Putamen (tissue), 1 donor: ENCODE data around the gene BIK.
A peak's percentile ranks its signal among the peaks of the same experiment; 100 is the strongest.
"Not testable (repeated sequence)": the region's sequence is repeated elsewhere in the genome, so short reads cannot be mapped to it uniquely, and the experiment has no call there.

Experiments used
- DNase-seq: peaks from one replicate; pipeline ENCODE4 v3.0.0-alpha.2; 2016; ENCODE audit warnings: low spot score

BIK gene, protein sequence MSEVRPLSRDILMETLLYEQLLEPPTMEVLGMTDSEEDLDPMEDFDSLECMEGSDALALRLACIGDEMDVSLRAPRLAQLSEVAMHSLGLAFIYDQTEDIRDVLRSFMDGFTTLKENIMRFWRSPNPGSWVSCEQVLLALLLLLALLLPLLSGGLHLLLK

GRCh38 chr22:43110444-43110926, at the start of gene BIK:
Gene BIK, plus strand, starts transcription at chr22:43110750. Its CDS starts 13,273 bp downstream, at chr22:43124023.
- DNase-seq: no peak

DNA sequence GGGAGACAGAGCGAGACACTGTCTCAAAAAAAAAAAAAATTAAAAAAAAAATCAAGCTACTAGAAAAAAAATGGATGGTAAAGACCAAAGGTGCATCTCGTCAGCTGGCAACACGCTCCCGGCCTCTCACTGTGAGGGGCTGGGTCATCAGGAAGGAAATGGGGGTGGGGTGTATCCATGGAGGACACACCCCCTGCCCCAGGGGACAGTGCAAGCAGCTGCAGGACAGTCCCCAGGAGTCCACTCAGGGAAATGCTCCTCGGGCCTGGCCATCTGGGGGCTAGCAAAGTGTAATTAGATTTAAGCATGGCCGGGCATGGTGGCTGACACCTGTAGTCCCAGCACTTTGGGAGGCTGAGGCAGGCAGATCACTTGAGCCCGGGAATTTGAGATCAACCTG, 44.4 kb upstream of the BIK start:
- DNase-seq: no peak

GRCh38 chr22:43066844-43067385, 43.6 kb upstream of the BIK start:
- no peak for DNase-seq

DNA sequence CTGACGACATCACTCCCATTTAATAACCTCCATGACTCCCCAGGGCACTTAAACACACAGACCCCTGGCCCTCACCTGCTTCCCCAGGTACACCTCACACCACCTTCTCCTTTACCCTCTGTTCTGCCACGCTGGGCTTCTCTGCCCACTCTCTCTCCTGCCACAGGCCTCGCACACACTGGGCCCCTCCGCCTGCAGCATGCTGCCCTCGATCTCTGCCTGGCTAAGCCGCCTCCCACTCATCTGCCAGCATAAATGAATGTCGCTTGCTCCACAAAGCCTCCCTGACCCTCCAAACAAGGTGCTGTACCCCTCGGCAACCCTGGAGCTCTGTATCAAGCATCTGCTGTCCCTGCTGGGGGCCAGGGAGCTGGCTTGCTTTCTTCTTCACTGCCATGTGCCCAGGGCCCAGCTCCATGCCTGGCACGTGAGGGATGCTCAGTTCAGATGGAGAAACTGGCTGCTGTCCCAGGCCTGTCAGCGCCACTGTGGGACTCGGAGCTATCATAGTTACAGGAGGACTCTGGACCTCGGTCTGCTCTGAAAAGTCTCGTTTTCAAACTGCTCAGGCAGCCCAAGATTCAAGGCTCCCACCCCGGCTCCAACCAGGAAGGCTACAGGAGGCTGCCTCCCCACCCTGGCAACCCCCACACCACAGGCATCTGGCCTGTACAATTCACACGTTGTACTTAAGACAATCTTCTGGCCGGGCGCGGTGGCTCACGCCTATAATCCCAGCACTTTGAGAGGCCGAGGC, 33.3 kb upstream of the BIK start:
- DNase-seq: peak; percentile 28

DNA sequence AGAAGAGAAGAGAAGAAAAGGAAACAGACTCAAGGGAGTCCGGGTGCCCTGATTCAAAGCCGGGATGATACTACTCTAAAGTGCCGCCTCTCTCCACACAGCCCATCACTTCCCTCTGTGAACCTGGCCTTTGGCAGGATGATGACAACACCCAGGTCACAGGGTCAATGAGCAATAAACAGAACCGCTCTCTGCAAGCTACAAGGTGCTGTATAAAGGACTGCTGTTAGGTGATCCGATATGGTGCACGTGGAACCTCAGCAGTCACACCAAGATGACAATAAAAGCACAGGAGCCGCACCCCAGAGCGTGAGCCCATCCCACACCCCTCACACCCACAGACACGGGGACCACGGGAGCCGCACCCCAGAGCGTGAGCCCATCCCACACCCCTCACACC, 32.0 kb upstream of the BIK start:
- DNase-seq: no peak

- DNase-seq: no peak
Observed at GRCh38 chr22:43079742-43080141, 30.8 kb upstream of the BIK start.

- no peak for DNase-seq
Observed at GRCh38 chr22:43080616-43081015, 29.9 kb upstream of the BIK start.

DNA sequence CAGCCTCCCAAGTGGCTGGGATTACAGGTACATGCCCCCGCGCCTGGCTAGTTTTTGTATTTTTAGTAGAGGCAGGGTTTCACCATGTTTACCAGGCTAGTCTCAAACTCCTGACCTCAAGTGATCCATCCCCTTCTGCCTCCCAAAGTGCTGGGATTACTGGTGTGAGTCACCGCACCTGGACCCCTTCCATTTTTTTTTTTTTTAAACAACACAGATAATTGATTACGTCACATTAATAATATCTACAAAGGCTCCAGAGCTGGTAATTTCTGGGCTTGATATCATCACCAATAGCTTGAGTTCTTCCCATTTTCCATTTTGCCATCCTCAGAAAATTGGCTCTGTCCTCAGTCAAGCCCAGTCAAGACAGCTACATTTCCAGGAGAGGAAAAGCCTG, 28.6 kb upstream of the BIK start:
- no peak for DNase-seq

GRCh38 chr22:43085658-43086606, 24.6 kb upstream of the BIK start:
- DNase-seq: no peak

DNA sequence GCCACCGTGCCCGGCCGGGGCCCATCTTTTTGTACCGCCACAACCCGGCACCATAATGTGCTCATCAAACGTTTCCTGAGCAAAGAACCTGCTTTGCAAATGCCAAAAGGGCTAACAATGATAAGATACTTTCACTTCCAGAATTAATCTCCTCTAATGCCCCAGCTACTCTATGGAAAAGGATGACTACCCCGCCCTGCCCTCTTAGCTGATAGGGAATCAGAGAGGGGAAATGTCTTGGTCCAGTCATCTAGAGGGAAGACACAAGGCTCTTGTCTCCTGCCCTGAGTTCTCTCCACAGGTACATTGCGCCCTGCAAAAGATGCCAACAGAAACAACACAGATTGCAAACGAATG, 21.9 kb upstream of the BIK start:
- DNase-seq: no peak

DNA sequence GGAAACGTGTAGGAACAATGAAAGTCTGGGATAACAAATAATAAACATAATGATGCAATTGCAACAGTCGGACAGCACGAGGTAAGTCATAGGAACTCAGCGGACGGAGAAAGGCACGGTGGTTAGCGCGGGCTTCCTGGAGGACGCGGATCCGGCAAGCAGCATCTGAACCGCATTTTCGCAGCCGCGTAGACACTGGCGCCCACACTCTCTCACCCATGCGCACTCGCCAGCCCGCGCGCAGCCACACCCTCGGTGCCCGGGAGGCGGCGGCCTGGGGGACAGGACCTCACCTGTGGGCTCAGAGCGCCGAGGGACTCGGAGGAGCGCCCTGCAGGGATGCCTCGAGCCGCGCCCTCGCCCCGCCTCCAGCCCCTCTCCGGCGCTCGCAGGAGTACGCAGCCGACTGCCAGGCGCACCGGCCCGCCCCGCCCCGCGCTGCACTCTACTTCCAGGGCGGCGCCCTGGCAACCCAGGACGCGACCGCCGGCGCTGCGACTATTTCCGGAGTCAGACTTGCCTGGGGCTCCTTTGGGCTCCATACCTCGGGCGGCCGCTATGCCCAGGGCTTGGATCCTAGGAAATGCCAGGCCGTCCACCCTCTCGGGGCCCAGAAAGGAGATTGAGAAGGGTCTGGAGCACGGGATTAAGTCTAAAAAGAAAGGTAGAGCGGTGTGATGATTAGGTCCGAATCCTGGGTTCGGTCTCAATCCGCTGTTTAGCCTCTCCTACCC, 21.4 kb upstream of the BIK start, which contains the start of gene TTLL1:
Gene TTLL1 (minus strand): TSS at position 408 of the 734 bp plus-strand sequence. CDS start 13,805 bp downstream, outside the sequence.
- peak; percentile 79 for DNase-seq

GRCh38 chr22:43090130-43090789, 20.3 kb upstream of the BIK start:
- DNase-seq: peak; percentile 65

GRCh38 chr22:43092085-43092484, 18.5 kb upstream of the BIK start:
- DNase-seq: no peak

DNA sequence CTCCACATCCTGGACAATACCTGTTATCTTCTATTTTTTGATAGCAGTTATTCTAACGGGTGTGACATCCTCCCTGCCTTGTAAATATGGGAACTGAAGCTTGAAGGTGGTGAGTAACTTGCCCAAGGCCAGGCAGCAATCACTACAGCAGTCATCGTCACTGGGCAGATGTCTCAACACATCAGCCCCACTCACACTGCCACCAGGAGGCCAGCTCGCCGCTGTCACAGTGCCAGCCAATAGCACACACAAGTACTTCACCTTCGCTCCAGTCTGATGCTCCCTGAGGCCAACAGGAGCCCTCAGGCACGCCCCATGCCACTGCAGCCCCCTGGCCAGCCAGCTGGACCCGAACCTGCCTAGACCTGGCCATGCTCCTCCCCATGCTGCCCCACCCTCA, 16.5 kb upstream of the BIK start:
- no peak for DNase-seq

- no peak for DNase-seq
Observed at GRCh38 chr22:43094551-43094950, 16.0 kb upstream of the BIK start.

DNA sequence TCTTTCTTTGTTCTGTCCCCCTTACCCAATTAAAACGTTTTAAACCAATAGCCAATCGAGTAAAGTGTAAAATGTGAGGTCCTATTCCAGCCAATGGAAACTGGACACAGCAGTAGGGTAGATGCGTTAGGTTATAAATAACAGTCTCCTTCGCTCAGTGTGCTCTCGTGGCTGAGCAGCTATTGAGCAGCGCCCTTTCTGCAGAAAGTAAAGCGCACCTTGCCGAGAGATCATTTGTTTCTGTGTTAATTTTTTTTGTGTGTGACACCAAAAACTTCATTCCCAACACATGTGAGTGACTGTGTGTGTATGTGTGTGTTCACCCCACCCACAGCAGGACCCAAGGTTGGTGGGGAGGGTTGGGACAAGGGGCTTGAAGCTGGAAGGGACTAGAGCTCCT, 14.1 kb upstream of the BIK start:
- DNase-seq: no peak

DNA sequence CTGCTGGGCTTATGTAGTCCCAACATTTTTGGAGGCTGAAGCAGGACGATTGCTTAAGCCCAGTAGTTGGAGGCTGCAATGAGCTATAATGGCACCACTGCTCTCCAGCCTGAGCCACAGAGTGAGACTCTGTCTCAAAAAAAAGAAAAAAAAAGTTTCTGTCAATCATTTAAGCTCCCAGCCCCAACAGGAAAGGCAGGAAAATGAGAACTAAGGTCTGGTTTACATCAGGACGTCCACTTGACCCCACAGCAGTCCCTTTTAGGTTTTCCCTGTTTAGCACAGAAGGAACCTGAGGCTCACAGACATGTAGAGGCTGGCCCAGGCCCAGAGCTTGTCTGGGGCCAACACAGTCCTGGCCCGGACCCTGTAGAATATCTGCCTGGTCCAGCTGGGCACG, 12.2 kb upstream of the BIK start:
- DNase-seq: no peak

DNA sequence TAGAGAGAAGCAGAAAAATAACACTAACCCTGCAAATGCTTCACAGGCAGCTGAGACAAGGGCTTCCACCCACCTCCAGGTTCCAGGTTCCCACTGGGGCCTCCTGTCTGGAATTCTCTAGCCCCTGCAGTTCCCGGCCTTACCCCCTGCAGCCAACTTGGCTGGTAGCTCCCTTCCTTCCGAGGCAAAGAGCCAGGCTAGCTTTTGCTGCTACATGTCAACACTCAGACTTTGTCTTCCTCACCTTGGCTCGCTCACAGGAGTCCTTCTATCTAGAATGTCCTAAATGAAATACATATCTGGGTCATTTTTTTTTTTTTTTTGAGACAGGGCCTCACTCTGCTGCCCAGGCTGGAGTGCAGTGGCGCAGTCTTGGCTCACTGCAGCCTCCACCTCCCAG, 11.5 kb upstream of the BIK start:
- no peak for DNase-seq

- DNase-seq: no peak
Observed at GRCh38 chr22:43100225-43100624, 10.3 kb upstream of the BIK start.

GRCh38 chr22:43101306-43101705, 9.2 kb upstream of the BIK start:
- no peak for DNase-seq

DNA sequence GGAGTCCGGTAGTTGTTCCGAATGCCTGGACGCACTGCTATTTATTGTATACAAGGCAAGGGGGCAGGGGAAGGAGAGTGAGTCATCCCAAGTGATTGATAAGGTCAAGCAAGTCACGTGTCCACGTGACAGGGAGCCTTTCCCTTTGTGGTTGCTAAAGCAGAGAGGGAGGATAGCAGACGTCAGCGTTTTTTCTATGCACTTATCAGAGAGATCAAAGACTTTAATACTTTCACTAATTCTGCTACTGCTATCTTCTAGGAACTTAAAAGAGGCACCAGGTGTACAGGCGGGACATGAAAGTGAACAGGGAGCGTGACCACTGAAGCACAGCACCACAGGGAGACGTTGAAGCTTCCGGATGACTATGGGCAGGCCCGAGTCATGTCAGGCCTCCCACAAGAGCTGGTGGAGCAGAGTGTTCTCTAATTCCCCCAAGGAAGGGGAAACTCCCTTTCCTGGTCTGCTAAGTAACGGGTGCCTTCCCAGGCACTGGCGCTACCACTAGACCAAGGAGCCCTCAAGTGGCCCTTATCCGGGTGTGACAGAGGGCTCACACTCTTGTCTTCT, 6.4 kb upstream of the BIK start:
- not testable (repeated sequence) for DNase-seq
